Measurements from ENCODE around the gene GXYLT1. TPM values are rescaled to one million over a fixed set of nuclear protein-coding genes. Genes with fewer than 3 reads are reported as not detected.

GXYLT1 gene
- total RNA-seq, 1 donor from 2014 or later, result 11.8 TPM

- H3K4me3 ChIP-seq, result no peak overlapping the region
- DNase-seq (ENCODE audit: extremely low spot score in 2 of 2), result no peak
- intact Hi-C loops (cut with DNase I), result no loop called here
- H3K27ac ChIP-seq, result no peak overlapping the region
- no peaks in the 10 kb centered on the region for H3K9me3 ChIP-seq
- no peaks in the 10 kb centered on the region for H3K27me3 ChIP-seq
- H3K4me1 ChIP-seq, result no peaks in the 10 kb centered on the region
- no peaks in the 10 kb centered on the region for H3K36me3 ChIP-seq
- no peak for TF ChIP-seq POLR2AphosphoS5 (IDR thresholded peaks at IDR 0.05; ENCODE audit: insufficient read depth in 1 of 2, low read depth in 1 of 2)
- TF ChIP-seq POLR2A (IDR thresholded peaks at IDR 0.05), result no peak
- TF ChIP-seq, protein P1, sequence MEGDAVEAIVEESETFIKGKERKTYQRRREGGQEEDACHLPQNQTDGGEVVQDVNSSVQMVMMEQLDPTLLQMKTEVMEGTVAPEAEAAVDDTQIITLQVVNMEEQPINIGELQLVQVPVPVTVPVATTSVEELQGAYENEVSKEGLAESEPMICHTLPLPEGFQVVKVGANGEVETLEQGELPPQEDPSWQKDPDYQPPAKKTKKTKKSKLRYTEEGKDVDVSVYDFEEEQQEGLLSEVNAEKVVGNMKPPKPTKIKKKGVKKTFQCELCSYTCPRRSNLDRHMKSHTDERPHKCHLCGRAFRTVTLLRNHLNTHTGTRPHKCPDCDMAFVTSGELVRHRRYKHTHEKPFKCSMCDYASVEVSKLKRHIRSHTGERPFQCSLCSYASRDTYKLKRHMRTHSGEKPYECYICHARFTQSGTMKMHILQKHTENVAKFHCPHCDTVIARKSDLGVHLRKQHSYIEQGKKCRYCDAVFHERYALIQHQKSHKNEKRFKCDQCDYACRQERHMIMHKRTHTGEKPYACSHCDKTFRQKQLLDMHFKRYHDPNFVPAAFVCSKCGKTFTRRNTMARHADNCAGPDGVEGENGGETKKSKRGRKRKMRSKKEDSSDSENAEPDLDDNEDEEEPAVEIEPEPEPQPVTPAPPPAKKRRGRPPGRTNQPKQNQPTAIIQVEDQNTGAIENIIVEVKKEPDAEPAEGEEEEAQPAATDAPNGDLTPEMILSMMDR (IDR thresholded peaks at IDR 0.05), result no peak
Measured at GRCh38 chr12:42104087-42104486, 40.6 kb downstream of the GXYLT1 start.

DNA sequence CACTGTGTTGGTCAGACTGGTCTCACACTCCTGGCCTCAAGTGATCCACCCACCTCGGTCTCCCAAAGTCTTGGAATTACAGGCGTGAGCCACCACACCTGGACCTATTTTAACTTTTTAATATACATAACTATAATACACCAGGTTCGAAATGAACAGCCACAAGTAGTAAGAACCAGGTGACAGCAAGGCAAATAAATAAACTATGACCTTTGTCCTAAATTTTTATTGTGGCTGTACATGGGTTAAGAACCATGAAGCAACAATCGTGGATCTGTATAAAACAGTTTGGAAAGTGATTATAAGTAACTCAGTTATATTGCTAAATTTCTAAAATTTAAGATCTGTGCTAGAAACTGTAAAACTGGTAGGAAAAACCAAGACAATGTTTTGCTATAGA is 41.5 kb downstream of the GXYLT1 start:
- Histone ChIP-seq H3K27ac (no peak overlapping the region), H3K4me1 (no peaks in the 10 kb centered on the region), H3K4me3 (no peak overlapping the region), H3K27me3 (no peaks in the 10 kb centered on the region), H3K36me3 (no peaks in the 10 kb centered on the region), H3K9me3 (no peaks in the 10 kb centered on the region)
- TF ChIP-seq POLR2A (IDR thresholded peaks at IDR 0.05) (no peak), POLR2AphosphoS5 (IDR thresholded peaks at IDR 0.05; ENCODE audit: insufficient read depth in 1 of 2, low read depth in 1 of 2) (no peak)
- TF ChIP-seq, protein P1 (IDR thresholded peaks at IDR 0.05), result no peak
- intact Hi-C loops (cut with DNase I), result no loop called here
- no peak for DNase-seq (ENCODE audit: extremely low spot score in 2 of 2)

DNA sequence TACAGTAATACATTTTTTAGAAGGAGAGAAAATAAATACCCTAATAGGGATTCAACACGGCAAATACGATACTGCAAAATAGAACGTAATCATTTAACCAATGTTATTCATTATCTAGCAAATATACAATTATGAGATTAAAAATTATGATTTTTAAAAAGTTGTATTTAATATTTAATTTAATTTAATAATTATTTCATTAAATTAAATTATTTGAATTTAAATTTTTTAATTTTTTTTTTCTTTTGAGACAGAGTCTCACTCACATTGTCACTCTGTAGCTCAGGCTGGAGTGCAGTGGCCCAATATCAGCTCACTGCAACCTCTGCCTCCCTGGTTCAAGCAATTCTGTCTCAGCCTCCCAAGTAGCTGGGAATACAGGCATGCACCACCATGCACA is 42.0 kb downstream of the GXYLT1 start:
- Histone ChIP-seq H3K9me3 (no peaks in the 10 kb centered on the region), H3K4me1 (no peaks in the 10 kb centered on the region), H3K27me3 (no peaks in the 10 kb centered on the region), H3K4me3 (no peak overlapping the region), H3K27ac (no peak overlapping the region), H3K36me3 (no peaks in the 10 kb centered on the region)
- TF ChIP-seq POLR2A (IDR thresholded peaks at IDR 0.05), result no peak
- TF ChIP-seq POLR2AphosphoS5 (IDR thresholded peaks at IDR 0.05; ENCODE audit: insufficient read depth in 1 of 2, low read depth in 1 of 2), result no peak
- TF ChIP-seq, protein P1 (IDR thresholded peaks at IDR 0.05), result no peak
- no peak for DNase-seq (ENCODE audit: extremely low spot score in 2 of 2)
- intact Hi-C loops (cut with DNase I), result no loop called here

DNA sequence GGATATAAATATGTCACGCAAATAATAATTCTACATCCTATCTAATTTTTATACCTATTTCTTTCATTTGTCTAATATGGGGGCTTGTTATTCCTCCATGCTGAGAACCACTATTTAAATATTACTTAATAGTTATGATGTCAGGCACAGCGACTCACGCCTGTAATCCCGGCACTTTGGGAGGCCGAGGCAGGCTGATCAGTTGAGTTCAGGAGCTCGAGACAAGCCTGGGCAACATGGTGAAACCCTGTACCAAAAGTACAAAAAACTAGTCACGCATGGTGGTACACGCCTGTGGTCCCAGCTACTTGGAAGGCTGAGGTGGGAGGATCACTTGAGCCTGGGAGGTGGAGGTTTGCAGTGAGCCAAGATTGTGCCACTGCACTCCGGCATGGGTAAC is 45.2 kb downstream of the GXYLT1 start:
- no peak overlapping the region for H3K27ac ChIP-seq
- no peak for DNase-seq (ENCODE audit: extremely low spot score in 2 of 2)
- H3K9me3 ChIP-seq, result no peaks in the 10 kb centered on the region
- H3K4me1 ChIP-seq, result no peaks in the 10 kb centered on the region
- peaks cover 0 to 10% of the 10 kb centered on the region in 2 donors for H3K36me3 ChIP-seq
- intact Hi-C loops (cut with DNase I), result no loop called here
- TF ChIP-seq POLR2AphosphoS5 (IDR thresholded peaks at IDR 0.05; ENCODE audit: insufficient read depth in 1 of 2, low read depth in 1 of 2), result no peak
- TF ChIP-seq POLR2A (IDR thresholded peaks at IDR 0.05), result no peak
- TF ChIP-seq, protein P1 (IDR thresholded peaks at IDR 0.05), result no peak
- no peak overlapping the region for H3K4me3 ChIP-seq
- no peaks in the 10 kb centered on the region for H3K27me3 ChIP-seq

GRCh38 chr12:42097971-42098370 is 46.7 kb downstream of the GXYLT1 start:
- intact Hi-C loops (cut with DNase I), result no loop called here
- no peak for DNase-seq (ENCODE audit: extremely low spot score in 2 of 2)
- H3K27ac ChIP-seq, result no peak overlapping the region

More at GRCh38 chr12:42097971-42098370, 46.7 kb downstream of the GXYLT1 start:
- H3K4me1 ChIP-seq, result no peaks in the 10 kb centered on the region
- no peaks in the 10 kb centered on the region for H3K9me3 ChIP-seq
- H3K36me3 ChIP-seq, result peaks cover 0 to 10% of the 10 kb centered on the region in 2 donors
- H3K4me3 ChIP-seq, result no peak overlapping the region
- TF ChIP-seq POLR2AphosphoS5 (IDR thresholded peaks at IDR 0.05; ENCODE audit: insufficient read depth in 1 of 2, low read depth in 1 of 2) (no peak), POLR2A (IDR thresholded peaks at IDR 0.05) (no peak)
- TF ChIP-seq, protein P1 (IDR thresholded peaks at IDR 0.05), result no peak
- no peaks in the 10 kb centered on the region for H3K27me3 ChIP-seq

Data from vagina (tissue), 2 donors.